ENCODE data around the gene PNPO. TPM values are rescaled to one million over a fixed set of nuclear protein-coding genes. Genes with fewer than 3 reads are reported as not detected.
A peak's percentile ranks its signal among the peaks of the same experiment; 100 is the strongest.

PNPO gene
- polyA plus RNA-seq, 1 donor (not counting 4 experiments of a cell fraction or from before 2014, with no cell fraction given), result 35.5 TPM

DNA sequence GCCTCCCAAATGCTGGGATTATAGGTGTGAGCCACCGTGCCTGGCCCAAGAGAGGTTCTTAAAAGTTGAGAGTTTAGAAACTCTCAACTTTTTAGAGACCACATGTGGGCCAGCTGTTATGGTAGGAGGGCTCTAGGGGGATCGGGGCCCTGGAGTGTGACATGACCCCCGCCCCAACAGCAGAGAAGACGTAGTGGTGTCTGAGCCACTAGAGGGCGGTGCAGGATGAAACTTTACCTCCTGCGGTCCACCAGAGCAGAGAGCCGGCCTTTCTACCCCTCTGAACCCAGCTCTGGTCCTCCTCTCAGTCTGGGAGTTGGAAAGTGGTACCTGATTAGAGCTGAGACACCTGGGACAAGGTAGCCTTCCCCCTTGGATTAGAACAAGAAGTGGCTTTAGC, 37.0 kb downstream of the PNPO start:
- no peak overlapping the region for H3K4me2 ChIP-seq (ENCODE audit: control insufficient read depth, extremely low read depth, insufficient read depth, low read depth, low read length)
- H3K9ac ChIP-seq (ENCODE audit: control insufficient read depth, extremely low read depth, insufficient read depth, low read length), result no peak overlapping the region
- no peak overlapping the region for H3K27ac ChIP-seq (ENCODE audit: control insufficient read depth, insufficient read depth, low read length)
- FAIRE-seq, result no peak
- H3K9me3 ChIP-seq (ENCODE audit: control insufficient read depth, low read depth, low read length), result no peaks in the 10 kb centered on the region
- H3K4me1 ChIP-seq (ENCODE audit: control insufficient read depth, extremely low read depth, insufficient read depth, low read length), result no peaks in the 10 kb centered on the region
- H2AFZ ChIP-seq (ENCODE audit: control insufficient read depth, low read length), result no peak overlapping the region
- H4K20me1 ChIP-seq (ENCODE audit: control insufficient read depth, extremely low read depth, insufficient read depth, low read length), result no peaks in the 10 kb centered on the region
- dilution Hi-C loops (cut with MboI; ENCODE audit: extremely low pct_ligation_motif_present, low sequenced_read_pairs), result no loop called here
- H3K4me3 ChIP-seq (ENCODE audit: control insufficient read depth in 2 of 3, extremely low read depth in 1 of 3, insufficient read depth in 2 of 3, low read depth in 1 of 3, low read length in 3 of 3), result no peak overlapping the region
- no peak for DNase-seq (ENCODE audit: low read depth, low spot score)
- H3K36me3 ChIP-seq (ENCODE audit: control insufficient read depth in 2 of 2, extremely low read depth in 1 of 2, insufficient read depth in 2 of 2, low read length in 2 of 2), result peaks cover 33 to 49% of the 10 kb centered on the region in 2 experiments
- H3K27me3 ChIP-seq (ENCODE audit: control insufficient read depth, extremely low read depth, insufficient read depth, low read length), result no peaks in the 10 kb centered on the region
- TF ChIP-seq EZH2 (IDR thresholded peaks at IDR 0.05; ENCODE audit: low read length), result no peak
- TF ChIP-seq, protein P1, sequence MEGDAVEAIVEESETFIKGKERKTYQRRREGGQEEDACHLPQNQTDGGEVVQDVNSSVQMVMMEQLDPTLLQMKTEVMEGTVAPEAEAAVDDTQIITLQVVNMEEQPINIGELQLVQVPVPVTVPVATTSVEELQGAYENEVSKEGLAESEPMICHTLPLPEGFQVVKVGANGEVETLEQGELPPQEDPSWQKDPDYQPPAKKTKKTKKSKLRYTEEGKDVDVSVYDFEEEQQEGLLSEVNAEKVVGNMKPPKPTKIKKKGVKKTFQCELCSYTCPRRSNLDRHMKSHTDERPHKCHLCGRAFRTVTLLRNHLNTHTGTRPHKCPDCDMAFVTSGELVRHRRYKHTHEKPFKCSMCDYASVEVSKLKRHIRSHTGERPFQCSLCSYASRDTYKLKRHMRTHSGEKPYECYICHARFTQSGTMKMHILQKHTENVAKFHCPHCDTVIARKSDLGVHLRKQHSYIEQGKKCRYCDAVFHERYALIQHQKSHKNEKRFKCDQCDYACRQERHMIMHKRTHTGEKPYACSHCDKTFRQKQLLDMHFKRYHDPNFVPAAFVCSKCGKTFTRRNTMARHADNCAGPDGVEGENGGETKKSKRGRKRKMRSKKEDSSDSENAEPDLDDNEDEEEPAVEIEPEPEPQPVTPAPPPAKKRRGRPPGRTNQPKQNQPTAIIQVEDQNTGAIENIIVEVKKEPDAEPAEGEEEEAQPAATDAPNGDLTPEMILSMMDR (optimal IDR thresholded peaks at IDR 0.05 in 1 of 3, IDR thresholded peaks at IDR 0.05 in 1 of 3, conservative IDR thresholded peaks at IDR 0.05 in 1 of 3; ENCODE audit: extremely low read depth in 1 of 3, insufficient read depth in 2 of 3, low read length in 3 of 3), result peak; percentile 59 to 84 (median 71)
- no peaks in the 10 kb centered on the region for H3K79me2 ChIP-seq (ENCODE audit: control insufficient read depth, insufficient read depth, low read length)
- no peaks in the 10 kb centered on the region for H3K9me1 ChIP-seq (ENCODE audit: control insufficient read depth, extremely low read depth, insufficient read depth, low read length)

GRCh38 chr17:47980541-47980940, 39.2 kb downstream of the PNPO start:
- Histone ChIP-seq H3K27ac (ENCODE audit: control insufficient read depth, insufficient read depth, low read length) (no peak overlapping the region), H4K20me1 (ENCODE audit: control insufficient read depth, extremely low read depth, insufficient read depth, low read length) (no peaks in the 10 kb centered on the region), H3K4me2 (ENCODE audit: control insufficient read depth, extremely low read depth, insufficient read depth, low read depth, low read length) (no peak overlapping the region), H3K27me3 (ENCODE audit: control insufficient read depth, extremely low read depth, insufficient read depth, low read length) (no peaks in the 10 kb centered on the region), H3K9ac (ENCODE audit: control insufficient read depth, extremely low read depth, insufficient read depth, low read length) (no peak overlapping the region), H3K9me3 (ENCODE audit: control insufficient read depth, low read depth, low read length) (no peaks in the 10 kb centered on the region), H3K79me2 (ENCODE audit: control insufficient read depth, insufficient read depth, low read length) (no peaks in the 10 kb centered on the region), H3K4me3 (ENCODE audit: control insufficient read depth in 2 of 3, extremely low read depth in 1 of 3, insufficient read depth in 2 of 3, low read depth in 1 of 3, low read length in 3 of 3) (no peak overlapping the region), H3K4me1 (ENCODE audit: control insufficient read depth, extremely low read depth, insufficient read depth, low read length) (no peaks in the 10 kb centered on the region), H3K36me3 (ENCODE audit: control insufficient read depth in 2 of 2, extremely low read depth in 1 of 2, insufficient read depth in 2 of 2, low read length in 2 of 2) (peaks cover 30 to 44% of the 10 kb centered on the region in 2 experiments), H3K9me1 (ENCODE audit: control insufficient read depth, extremely low read depth, insufficient read depth, low read length) (no peaks in the 10 kb centered on the region), H2AFZ (ENCODE audit: control insufficient read depth, low read length) (no peak overlapping the region)
- dilution Hi-C loops (cut with MboI; ENCODE audit: extremely low pct_ligation_motif_present, low sequenced_read_pairs), result no loop called here
- DNase-seq (ENCODE audit: low read depth, low spot score), result no peak
- TF ChIP-seq EZH2 (IDR thresholded peaks at IDR 0.05; ENCODE audit: low read length), result no peak
- TF ChIP-seq, protein P1 (optimal IDR thresholded peaks at IDR 0.05 in 1 of 3, IDR thresholded peaks at IDR 0.05 in 1 of 3, conservative IDR thresholded peaks at IDR 0.05 in 1 of 3; ENCODE audit: extremely low read depth in 1 of 3, insufficient read depth in 2 of 3, low read length in 3 of 3), result no peak
- FAIRE-seq, result no peak

Data from keratinocyte (primary cell).